Measurements from ENCODE around the gene MCM3.

MCM3 gene

DNA sequence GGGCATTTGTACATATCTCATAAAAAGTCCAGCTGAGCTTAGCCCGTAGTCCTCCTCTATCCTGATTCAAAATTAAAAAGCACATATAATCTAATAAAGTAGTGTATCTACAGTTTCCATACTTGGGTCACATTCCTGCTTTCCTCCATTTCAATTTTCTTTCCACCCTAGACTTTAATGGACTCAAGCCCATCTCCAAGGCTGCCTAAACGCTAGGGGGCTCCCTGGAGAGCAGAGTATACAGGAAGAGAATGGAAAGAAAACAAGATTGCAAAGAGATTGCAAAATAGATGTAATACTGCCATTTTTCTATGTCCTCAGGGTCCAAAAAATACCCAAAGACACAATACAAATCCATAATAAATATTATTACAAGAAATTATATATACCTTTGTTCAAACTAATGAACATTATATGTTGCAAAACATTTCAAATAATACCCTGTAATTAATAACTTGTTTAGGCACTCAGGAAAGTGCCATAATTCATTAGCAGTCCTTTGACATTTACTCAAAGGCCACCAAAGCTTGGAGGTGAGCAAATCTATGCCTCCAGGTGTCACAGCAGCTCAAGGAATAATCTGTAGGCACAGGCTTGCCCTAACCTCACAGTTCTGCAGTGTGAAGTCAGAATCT lies 2.4 kb upstream of the MCM3 start:
- no peak for TF ChIP-seq ZNF274 (IDR thresholded peaks at IDR 0.05; ENCODE audit: low read depth, low read length)
- H3K4me3 ChIP-seq (ENCODE audit: low read length): no peak overlapping the region

GRCh38 chr6:52285177-52286068 lies 881 bp upstream of the MCM3 start:
- TF ChIP-seq ZNF274 (IDR thresholded peaks at IDR 0.05; ENCODE audit: low read depth, low read length): no peak
- H3K4me3 ChIP-seq (ENCODE audit: low read length): peak overlapping the region; percentile 55

- TF ChIP-seq ZNF274 (IDR thresholded peaks at IDR 0.05; ENCODE audit: low read depth, low read length): no peak
- peak overlapping the region; percentile 73 for H3K4me3 ChIP-seq (ENCODE audit: low read length)
Measured at GRCh38 chr6:52284131-52284459, 447 bp downstream of the MCM3 start.

- H3K4me3 ChIP-seq (ENCODE audit: low read length): peak overlapping the region; percentile 73
- TF ChIP-seq ZNF274 (IDR thresholded peaks at IDR 0.05; ENCODE audit: low read depth, low read length): no peak
Measured at GRCh38 chr6:52283111-52283510, 1.4 kb downstream of the MCM3 start.

GRCh38 chr6:52276130-52276529 lies 8.4 kb downstream of the MCM3 start:
- no peak overlapping the region for H3K4me3 ChIP-seq (ENCODE audit: low read length)
- no peak for TF ChIP-seq ZNF274 (IDR thresholded peaks at IDR 0.05; ENCODE audit: low read depth, low read length)

DNA sequence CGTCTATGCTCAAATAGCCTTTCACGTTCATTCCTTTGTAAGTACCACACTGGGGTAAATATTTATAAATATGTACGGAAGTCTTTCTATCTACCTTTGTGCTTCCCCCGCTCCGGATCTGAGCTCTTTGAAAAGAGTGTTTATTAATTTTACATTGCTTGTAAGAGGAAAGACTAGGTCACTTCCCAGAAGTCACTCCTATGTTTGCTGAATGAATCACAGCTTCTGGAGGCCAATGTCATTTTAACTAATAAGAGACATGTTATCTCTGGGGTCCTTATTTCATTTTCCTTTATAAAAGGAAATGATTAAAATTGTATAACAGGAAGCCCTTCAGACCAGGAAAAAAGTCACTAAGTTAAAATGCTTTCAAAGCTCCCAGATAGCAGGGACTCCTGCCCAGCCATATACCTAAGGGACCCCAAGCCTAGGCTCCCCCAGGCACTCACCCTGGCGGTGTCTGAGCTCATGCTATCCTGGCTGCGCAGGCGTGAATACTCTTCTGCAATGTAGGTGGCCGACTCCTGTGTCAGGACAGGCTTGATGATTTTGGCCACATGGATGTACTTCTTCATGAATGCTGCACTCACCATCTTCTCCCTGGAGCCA lies 12.6 kb downstream of the MCM3 start:
- TF ChIP-seq ZNF274 (IDR thresholded peaks at IDR 0.05; ENCODE audit: low read depth, low read length): no peak
- no peak overlapping the region for H3K4me3 ChIP-seq (ENCODE audit: low read length)

DNA sequence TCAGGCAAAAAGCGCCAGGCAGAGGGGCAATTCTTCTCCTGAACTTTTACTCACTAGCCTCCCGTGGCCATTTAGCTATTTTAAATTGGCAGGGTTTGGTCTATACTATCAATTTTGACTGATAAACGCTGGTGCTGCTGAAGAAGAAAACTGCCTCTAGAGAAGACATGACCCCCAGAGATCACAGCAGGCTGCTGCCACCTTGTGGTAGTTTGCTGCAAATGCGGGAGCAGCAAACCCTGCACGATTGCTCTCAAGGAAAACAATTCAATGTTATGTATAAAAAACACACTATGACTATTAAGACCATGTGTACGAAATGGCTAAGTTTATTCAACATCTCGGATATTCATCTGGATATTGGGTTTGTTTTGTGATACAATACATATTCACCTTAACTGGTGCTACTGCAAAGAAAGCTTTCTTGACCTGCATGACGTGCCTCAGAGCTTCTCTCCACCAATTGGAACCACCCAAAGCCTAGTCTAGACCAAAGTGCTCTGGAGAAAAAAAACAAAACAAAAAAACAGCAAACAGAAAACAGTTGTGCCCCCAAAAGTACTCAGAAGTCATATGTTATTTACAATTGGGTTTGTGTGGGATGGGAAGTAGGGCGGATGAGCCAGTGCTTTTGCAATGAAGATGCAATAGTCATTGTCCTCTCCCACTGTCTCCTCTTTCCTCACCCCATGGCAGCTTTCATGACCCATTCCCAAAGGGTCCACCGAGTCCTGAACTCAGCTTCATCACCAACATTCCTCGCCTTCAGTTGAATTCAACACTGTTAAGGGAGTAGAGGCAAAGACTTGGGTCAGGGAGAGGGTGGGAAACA lies 20.6 kb downstream of the MCM3 start:
- TF ChIP-seq ZNF274 (IDR thresholded peaks at IDR 0.05; ENCODE audit: low read depth, low read length): no peak
- H3K4me3 ChIP-seq (ENCODE audit: low read length): no peak overlapping the region

GRCh38 chr6:52262620-52263344 lies 21.8 kb downstream of the MCM3 start:
- no peak for TF ChIP-seq ZNF274 (IDR thresholded peaks at IDR 0.05; ENCODE audit: low read depth, low read length)
- no peak overlapping the region for H3K4me3 ChIP-seq (ENCODE audit: low read length)

- H3K4me3 ChIP-seq (ENCODE audit: low read length): no peak overlapping the region
- TF ChIP-seq ZNF274 (IDR thresholded peaks at IDR 0.05; ENCODE audit: low read depth, low read length): no peak
Measured at GRCh38 chr6:52261229-52261628, 23.3 kb downstream of the MCM3 start.

DNA sequence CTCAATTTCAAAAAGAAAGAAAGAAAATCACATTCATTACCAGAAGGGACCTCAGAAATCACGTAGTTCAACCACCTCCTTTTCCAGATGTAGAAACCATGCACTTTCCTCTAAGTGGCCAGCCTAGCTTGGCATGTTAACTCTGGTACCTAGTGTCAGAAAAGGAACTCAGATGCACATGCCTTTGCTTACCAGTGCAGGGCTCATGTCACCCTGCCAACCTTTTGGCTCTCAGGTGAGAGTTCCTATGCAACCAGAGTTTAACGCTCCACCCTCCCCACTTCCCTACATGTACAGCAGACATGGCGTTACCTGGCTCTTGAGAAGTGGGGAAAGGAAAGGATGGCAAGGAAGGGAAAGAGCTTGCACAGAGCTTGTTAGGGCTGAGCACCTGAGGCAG lies 23.9 kb downstream of the MCM3 start:
- no peak for TF ChIP-seq ZNF274 (IDR thresholded peaks at IDR 0.05; ENCODE audit: low read depth, low read length)
- H3K4me3 ChIP-seq (ENCODE audit: low read length): no peak overlapping the region

- H3K4me3 ChIP-seq (ENCODE audit: low read length): no peak overlapping the region
- no peak for TF ChIP-seq ZNF274 (IDR thresholded peaks at IDR 0.05; ENCODE audit: low read depth, low read length)
Measured at GRCh38 chr6:52255434-52255833, 29.1 kb downstream of the MCM3 start.

DNA sequence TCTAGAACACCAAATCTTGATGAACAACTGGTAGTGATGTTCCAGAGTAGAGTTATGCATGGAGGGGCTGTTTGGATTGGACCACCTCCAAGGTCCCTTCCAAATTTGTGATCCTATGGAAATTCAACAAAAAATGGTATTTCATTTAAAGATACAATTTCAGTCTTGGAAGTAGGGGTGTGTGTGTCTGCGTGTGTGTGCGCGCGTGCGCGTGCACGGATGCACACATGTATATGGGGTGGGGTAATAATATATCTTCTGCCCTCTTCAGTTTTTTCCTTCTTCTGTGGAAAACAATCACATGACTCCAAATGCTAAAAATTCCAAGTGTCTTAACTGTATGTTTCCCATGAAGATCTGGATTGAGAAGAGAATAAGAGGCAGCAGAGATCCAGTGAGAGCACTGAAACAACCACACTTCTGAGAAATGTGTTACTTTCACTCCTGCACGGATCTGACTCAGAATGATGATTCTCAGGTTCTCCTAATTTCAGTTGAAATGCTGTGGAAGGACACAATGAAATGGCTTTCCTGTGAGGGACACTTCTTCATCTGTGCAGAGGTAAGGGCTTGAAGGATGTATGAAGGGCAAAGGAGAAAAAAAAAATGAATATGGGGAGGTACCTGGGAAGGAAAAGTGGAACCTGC lies 29.7 kb downstream of the MCM3 start:
- no peak overlapping the region for H3K4me3 ChIP-seq (ENCODE audit: low read length)
- TF ChIP-seq ZNF274 (IDR thresholded peaks at IDR 0.05; ENCODE audit: low read depth, low read length): no peak

GRCh38 chr6:52253494-52253893 lies 31.0 kb downstream of the MCM3 start:
- H3K4me3 ChIP-seq (ENCODE audit: low read length): no peak overlapping the region
- TF ChIP-seq ZNF274 (IDR thresholded peaks at IDR 0.05; ENCODE audit: low read depth, low read length): no peak

All from GM08714 (cell line).